CD4-positive, CD25-positive, alpha-beta regulatory T cell (primary cell): ENCODE data around the gene PDIA5. TPM values are rescaled to one million over a fixed set of nuclear protein-coding genes. Genes with fewer than 3 reads are reported as not detected.
A peak's percentile ranks its signal among the peaks of the same experiment; 100 is the strongest.

Experiments
- ATAC-seq, 2 donors: fragments of 150-1000 bp; cut with Tn5 transposase; one replicate each; pipeline ENCODE4 v1.10.0; 2021; ENCODE audit warnings: low read depth in 2 of 2, moderate number of reproducible peaks in 2 of 2, moderate library complexity in 1 of 2
- DNase-seq, 3 donors: peaks; one replicate each; pipeline versions ENCODE4 v3.0.0 to v3.0.0-alpha.2; 2012 to 2022; ENCODE audit warnings: mixed read lengths in 1 of 3
- H3K27ac ChIP-seq: one replicate; pipeline ENCODE4 v1.7.0; 2013; ENCODE audit warnings: mild to moderate bottlenecking, low read length; ENCODE audit not compliant: insufficient read depth, poor library complexity, severe bottlenecking
- H3K27me3 ChIP-seq: one replicate; pipeline ENCODE4 v1.7.0; 2013; ENCODE audit warnings: low read length; ENCODE audit not compliant: control insufficient read depth, insufficient read depth
- H3K36me3 ChIP-seq: one replicate; pipeline ENCODE4 v1.7.0; 2013; ENCODE audit warnings: mild to moderate bottlenecking, low read length, moderate library complexity; ENCODE audit not compliant: control insufficient read depth, insufficient read depth
- H3K4me1 ChIP-seq: 2 replicates; pipeline ENCODE4 v1.7.0; 2013; ENCODE audit warnings: mild to moderate bottlenecking, low read length; ENCODE audit not compliant: insufficient read depth, control insufficient read depth, poor library complexity, severe bottlenecking
- H3K4me3 ChIP-seq: one replicate; pipeline ENCODE4 v1.7.0; 2013; ENCODE audit warnings: low read depth, mild to moderate bottlenecking, low read length, moderate library complexity
- H3K9me3 ChIP-seq, 2 experiments: 1 replicate in 1 of 2; 2 replicates in 1 of 2; pipeline ENCODE4 v1.7.0; 2013; ENCODE audit warnings: low read length in 2 of 2, mild to moderate bottlenecking in 1 of 2, moderate library complexity in 1 of 2; ENCODE audit not compliant: control insufficient read depth in 2 of 2
- H3K27ac Mint-ChIP-seq, 3 donors: one replicate each; pipeline ENCODE4 v1.8.0; 2020 to 2022; ENCODE audit warnings: mild to moderate bottlenecking in 3 of 3, mixed read lengths in 3 of 3, moderate library complexity in 2 of 3
- H3K27me3 Mint-ChIP-seq: one replicate; pipeline ENCODE4 v1.8.0; 2022; ENCODE audit warnings: mild to moderate bottlenecking, mixed read lengths
- H3K36me3 Mint-ChIP-seq: one replicate; pipeline ENCODE4 v1.8.0; 2020; ENCODE audit warnings: mixed read lengths
- H3K4me1 Mint-ChIP-seq, 4 donors: one replicate each; pipeline ENCODE4 v1.8.0; 2020 to 2022; ENCODE audit warnings: mixed read lengths in 4 of 4, mild to moderate bottlenecking in 1 of 4
- H3K4me3 Mint-ChIP-seq, 4 donors: one replicate each; pipeline ENCODE4 v1.8.0; 2020 to 2022; ENCODE audit warnings: mild to moderate bottlenecking in 4 of 4, mixed read lengths in 4 of 4, moderate library complexity in 3 of 4
- H3K9me3 Mint-ChIP-seq, 7 donors: one replicate each; pipeline ENCODE4 v1.8.0; 2020 to 2022; ENCODE audit warnings: mixed read lengths in 7 of 7, mild to moderate bottlenecking in 3 of 7, moderate library complexity in 2 of 7
- polyA plus RNA-seq, 4 donors: library from polyadenylated mRNA; unstranded; fragments of 300-500 nt; fragmentation: Illumina TruSeq; gene quantifications; one replicate each; pipeline ENCODE4 v1.2.3, GENCODE V29; 2021
- total RNA-seq: library from RNA; stranded (reverse); gene quantifications from one replicate; pipeline ENCODE4 v1.2.3, GENCODE V29; 2022

PDIA5 gene
- total and polyA plus RNA-seq, 5 donors from 2014 or later, result 0.92 to 2.6 (median 1.3) TPM

- no peak overlapping the region for H3K27ac ChIP-seq
- no peaks in the 10 kb centered on the region for H3K4me1 ChIP-seq
Measured at GRCh38 chr3:123126031-123126430, 59.2 kb downstream of the PDIA5 start.

DNA sequence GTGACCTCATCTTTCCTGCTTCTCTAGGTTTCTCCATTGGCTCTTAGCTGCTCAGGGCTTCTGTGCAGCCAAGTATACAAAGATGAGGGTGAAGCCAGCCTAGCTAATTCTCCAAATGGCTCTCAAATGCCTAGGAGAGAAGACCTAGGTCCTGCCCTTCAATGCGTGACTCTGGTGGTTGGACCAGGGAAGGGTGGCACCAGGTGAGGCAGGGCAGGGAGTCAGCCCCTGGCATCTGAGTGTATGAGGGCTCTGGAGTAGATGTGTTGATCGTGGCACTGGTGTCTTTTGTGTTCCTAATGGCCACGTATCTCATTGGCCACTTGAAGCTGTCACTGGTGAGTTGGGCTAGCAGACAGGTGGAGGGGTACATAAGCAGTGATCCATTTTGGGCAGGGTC, 59.8 kb downstream of the PDIA5 start:
- H3K4me3 Mint-ChIP-seq, result no peak overlapping the region
- DNase-seq, result no peak
- peak overlapping the region in 1 of 3 donors; percentile 57 for H3K27ac Mint-ChIP-seq
- H3K36me3 ChIP-seq, result no peaks in the 10 kb centered on the region
- peaks cover 0 to 8% (median 0%) of the 10 kb centered on the region in 4 donors for H3K4me1 Mint-ChIP-seq
- H3K36me3 Mint-ChIP-seq, result peaks cover 3% of the 10 kb centered on the region
- H3K9me3 ChIP-seq, result no peaks in the 10 kb centered on the region
- no peak for ATAC-seq
- H3K27ac ChIP-seq, result no peak overlapping the region
- no peak overlapping the region for H3K4me3 ChIP-seq
- no peaks in the 10 kb centered on the region for H3K27me3 ChIP-seq
- H3K9me3 Mint-ChIP-seq, result no peaks in the 10 kb centered on the region
- H3K4me1 ChIP-seq, result no peaks in the 10 kb centered on the region
- no peaks in the 10 kb centered on the region for H3K27me3 Mint-ChIP-seq

More at GRCh38 chr3:123126031-123126430, 59.2 kb downstream of the PDIA5 start:
- H3K27ac Mint-ChIP-seq, result no peak overlapping the region
- DNase-seq (no peak), ATAC-seq (no peak)
- Histone ChIP-seq H3K36me3 (no peaks in the 10 kb centered on the region), H3K9me3 (no peaks in the 10 kb centered on the region), H3K27me3 (no peaks in the 10 kb centered on the region), H3K4me3 (no peak overlapping the region)
- no peaks in the 10 kb centered on the region for H3K9me3 Mint-ChIP-seq
- H3K4me1 Mint-ChIP-seq, result peaks cover 0 to 8% (median 0%) of the 10 kb centered on the region in 4 donors
- no peak overlapping the region for H3K4me3 Mint-ChIP-seq
- H3K27me3 Mint-ChIP-seq, result no peaks in the 10 kb centered on the region
- H3K36me3 Mint-ChIP-seq, result peaks cover 3% of the 10 kb centered on the region

- Histone ChIP-seq H3K4me3 (no peak overlapping the region), H3K4me1 (no peaks in the 10 kb centered on the region), H3K27ac (no peak overlapping the region), H3K9me3 (no peaks in the 10 kb centered on the region), H3K27me3 (no peaks in the 10 kb centered on the region), H3K36me3 (no peaks in the 10 kb centered on the region)
- H3K4me3 Mint-ChIP-seq, result no peak overlapping the region
- no peak for DNase-seq
- H3K4me1 Mint-ChIP-seq, result peaks cover 0 to 4% (median 0%) of the 10 kb centered on the region in 4 donors
- ATAC-seq, result no peak
- no peaks in the 10 kb centered on the region for H3K27me3 Mint-ChIP-seq
- no peak overlapping the region for H3K27ac Mint-ChIP-seq
- H3K9me3 Mint-ChIP-seq, result no peaks in the 10 kb centered on the region
- H3K36me3 Mint-ChIP-seq, result no peaks in the 10 kb centered on the region
Measured at GRCh38 chr3:123129092-123129491, 62.3 kb downstream of the PDIA5 start.

GRCh38 chr3:123129532-123129931, 62.7 kb downstream of the PDIA5 start:
- Mint-ChIP-seq H3K4me3 (no peak overlapping the region), H3K9me3 (no peaks in the 10 kb centered on the region), H3K36me3 (no peaks in the 10 kb centered on the region), H3K4me1 (peaks cover 0 to 4% (median 0%) of the 10 kb centered on the region in 4 donors), H3K27me3 (no peaks in the 10 kb centered on the region), H3K27ac (peak overlapping the region in 1 of 3 donors; percentile 62)
- DNase-seq, result no peak
- Histone ChIP-seq H3K27me3 (no peaks in the 10 kb centered on the region), H3K9me3 (no peaks in the 10 kb centered on the region), H3K4me3 (no peak overlapping the region), H3K4me1 (no peaks in the 10 kb centered on the region), H3K27ac (no peak overlapping the region), H3K36me3 (no peaks in the 10 kb centered on the region)
- ATAC-seq, result no peak

DNA sequence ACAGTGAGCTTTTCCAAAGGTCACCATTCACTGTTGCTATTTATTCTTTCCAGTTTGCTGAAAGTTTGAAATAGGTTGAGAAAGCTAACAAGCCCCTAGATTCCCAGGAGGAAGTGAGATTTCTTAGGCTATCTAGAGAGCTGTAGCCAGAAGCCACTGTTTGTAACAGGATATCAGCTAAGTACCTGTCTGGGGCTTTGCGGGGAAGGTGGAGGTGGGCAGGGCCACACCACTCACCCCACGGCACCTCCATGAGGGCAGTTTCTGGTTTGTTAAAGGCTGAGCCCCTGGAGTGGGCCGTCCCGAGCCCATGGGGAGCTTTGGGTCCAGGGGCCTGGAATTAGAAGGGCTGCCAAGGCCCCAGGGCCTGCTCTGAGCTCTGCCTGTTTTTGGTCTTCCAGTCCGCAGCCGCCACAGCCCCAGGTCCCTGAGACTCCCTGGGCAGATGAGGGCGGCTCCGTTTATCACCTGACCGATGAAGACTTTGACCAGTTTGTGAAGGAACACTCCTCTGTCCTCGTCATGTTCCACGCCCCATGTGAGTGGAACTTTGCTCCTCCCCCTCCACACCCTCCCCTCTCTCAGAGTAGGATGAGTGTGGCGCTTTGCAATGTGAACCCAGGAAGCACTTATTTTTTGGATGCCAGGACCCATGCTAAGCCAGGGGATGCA, 63.4 kb downstream of the PDIA5 start:
- Histone ChIP-seq H3K4me1 (no peaks in the 10 kb centered on the region), H3K27ac (no peak overlapping the region), H3K4me3 (no peak overlapping the region), H3K9me3 (no peaks in the 10 kb centered on the region), H3K36me3 (no peaks in the 10 kb centered on the region), H3K27me3 (no peaks in the 10 kb centered on the region)
- H3K4me3 Mint-ChIP-seq, result no peak overlapping the region
- no peaks in the 10 kb centered on the region for H3K9me3 Mint-ChIP-seq
- H3K27me3 Mint-ChIP-seq, result no peaks in the 10 kb centered on the region
- no peaks in the 10 kb centered on the region for H3K36me3 Mint-ChIP-seq
- H3K4me1 Mint-ChIP-seq, result peaks cover 0 to 4% (median 0%) of the 10 kb centered on the region in 4 donors
- no peak for ATAC-seq
- no peak overlapping the region for H3K27ac Mint-ChIP-seq
- no peak for DNase-seq

GRCh38 chr3:123134671-123135070, 67.8 kb downstream of the PDIA5 start:
- Mint-ChIP-seq H3K4me1 (no peaks in the 10 kb centered on the region), H3K9me3 (peaks cover 0 to 1% (median 0%) of the 10 kb centered on the region in 7 donors), H3K27me3 (no peaks in the 10 kb centered on the region), H3K27ac (peak overlapping the region in 1 of 3 donors; percentile 44), H3K36me3 (no peaks in the 10 kb centered on the region), H3K4me3 (no peak overlapping the region)
- Histone ChIP-seq H3K36me3 (no peaks in the 10 kb centered on the region), H3K9me3 (no peaks in the 10 kb centered on the region), H3K4me3 (no peak overlapping the region), H3K27me3 (no peaks in the 10 kb centered on the region), H3K27ac (no peak overlapping the region), H3K4me1 (no peaks in the 10 kb centered on the region)
- ATAC-seq (no peak), DNase-seq (no peak)

GRCh38 chr3:123137001-123137400, 70.2 kb downstream of the PDIA5 start:
- no peak for DNase-seq
- Histone ChIP-seq H3K27ac (no peak overlapping the region), H3K4me1 (no peaks in the 10 kb centered on the region), H3K36me3 (no peaks in the 10 kb centered on the region), H3K9me3 (no peaks in the 10 kb centered on the region), H3K27me3 (no peaks in the 10 kb centered on the region), H3K4me3 (no peak overlapping the region)
- no peak overlapping the region for H3K4me3 Mint-ChIP-seq
- no peaks in the 10 kb centered on the region for H3K4me1 Mint-ChIP-seq
- no peak for ATAC-seq
- H3K27me3 Mint-ChIP-seq, result no peaks in the 10 kb centered on the region
- H3K9me3 Mint-ChIP-seq, result peaks cover 0 to 1% (median 0%) of the 10 kb centered on the region in 7 donors
- H3K27ac Mint-ChIP-seq, result no peak overlapping the region
- H3K36me3 Mint-ChIP-seq, result peaks cover 4% of the 10 kb centered on the region

DNA sequence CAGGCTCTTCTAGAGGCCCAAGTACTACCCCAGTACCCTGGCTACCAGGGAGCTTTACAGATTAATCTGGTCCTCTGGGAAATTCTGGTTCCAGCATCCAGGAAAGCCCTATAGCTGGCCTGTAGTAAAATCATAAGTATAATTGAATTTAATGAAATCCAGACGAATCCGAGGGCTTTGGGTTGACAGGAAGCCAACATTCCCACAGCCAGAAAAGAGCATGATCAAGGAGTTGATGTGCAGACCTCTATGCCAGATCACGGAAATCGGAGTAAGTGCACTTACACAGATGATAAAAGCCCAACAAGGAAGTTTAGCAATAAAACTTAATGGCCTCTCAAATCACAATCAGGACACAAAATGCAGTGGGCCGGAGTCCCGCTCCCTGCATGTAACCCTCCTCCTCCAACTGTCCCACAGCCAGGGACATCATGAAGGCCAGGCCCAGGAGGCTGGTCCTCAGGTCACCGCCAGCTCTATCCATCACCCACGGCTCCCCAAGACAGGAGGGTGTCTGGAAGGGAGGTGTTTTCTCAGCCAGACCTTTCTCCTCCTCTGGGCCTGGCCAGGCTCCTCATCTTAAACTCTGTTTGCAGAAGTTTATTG, 72.1 kb downstream of the PDIA5 start:
- Mint-ChIP-seq H3K27me3 (no peaks in the 10 kb centered on the region), H3K36me3 (peaks cover 7% of the 10 kb centered on the region), H3K4me3 (no peak overlapping the region), H3K4me1 (no peaks in the 10 kb centered on the region), H3K9me3 (peaks cover 0 to 1% (median 0%) of the 10 kb centered on the region in 7 donors), H3K27ac (no peak overlapping the region)
- Histone ChIP-seq H3K36me3 (no peaks in the 10 kb centered on the region), H3K27me3 (no peaks in the 10 kb centered on the region), H3K27ac (no peak overlapping the region), H3K4me1 (no peaks in the 10 kb centered on the region), H3K4me3 (no peak overlapping the region), H3K9me3 (no peaks in the 10 kb centered on the region)
- ATAC-seq (no peak), DNase-seq (no peak)
